GM12872 (cell line): ENCODE data around the gene LRRC57.
A peak's percentile ranks its signal among the peaks of the same experiment; 100 is the strongest.

ENCODE experiments used
- TF ChIP-seq, protein P1 (sequence below): IDR thresholded peaks from 3 replicates; pipeline ENCODE4 v1.5.1; 2011; ENCODE audit warnings: low read depth, mild to moderate bottlenecking, low read length, moderate library complexity; ENCODE audit not compliant: insufficient read depth

The LRRC57 gene

GRCh38 chr15:42584031-42584765 is 35.6 kb upstream of the LRRC57 start:
- TF ChIP-seq, protein P1, sequence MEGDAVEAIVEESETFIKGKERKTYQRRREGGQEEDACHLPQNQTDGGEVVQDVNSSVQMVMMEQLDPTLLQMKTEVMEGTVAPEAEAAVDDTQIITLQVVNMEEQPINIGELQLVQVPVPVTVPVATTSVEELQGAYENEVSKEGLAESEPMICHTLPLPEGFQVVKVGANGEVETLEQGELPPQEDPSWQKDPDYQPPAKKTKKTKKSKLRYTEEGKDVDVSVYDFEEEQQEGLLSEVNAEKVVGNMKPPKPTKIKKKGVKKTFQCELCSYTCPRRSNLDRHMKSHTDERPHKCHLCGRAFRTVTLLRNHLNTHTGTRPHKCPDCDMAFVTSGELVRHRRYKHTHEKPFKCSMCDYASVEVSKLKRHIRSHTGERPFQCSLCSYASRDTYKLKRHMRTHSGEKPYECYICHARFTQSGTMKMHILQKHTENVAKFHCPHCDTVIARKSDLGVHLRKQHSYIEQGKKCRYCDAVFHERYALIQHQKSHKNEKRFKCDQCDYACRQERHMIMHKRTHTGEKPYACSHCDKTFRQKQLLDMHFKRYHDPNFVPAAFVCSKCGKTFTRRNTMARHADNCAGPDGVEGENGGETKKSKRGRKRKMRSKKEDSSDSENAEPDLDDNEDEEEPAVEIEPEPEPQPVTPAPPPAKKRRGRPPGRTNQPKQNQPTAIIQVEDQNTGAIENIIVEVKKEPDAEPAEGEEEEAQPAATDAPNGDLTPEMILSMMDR: no peak

DNA sequence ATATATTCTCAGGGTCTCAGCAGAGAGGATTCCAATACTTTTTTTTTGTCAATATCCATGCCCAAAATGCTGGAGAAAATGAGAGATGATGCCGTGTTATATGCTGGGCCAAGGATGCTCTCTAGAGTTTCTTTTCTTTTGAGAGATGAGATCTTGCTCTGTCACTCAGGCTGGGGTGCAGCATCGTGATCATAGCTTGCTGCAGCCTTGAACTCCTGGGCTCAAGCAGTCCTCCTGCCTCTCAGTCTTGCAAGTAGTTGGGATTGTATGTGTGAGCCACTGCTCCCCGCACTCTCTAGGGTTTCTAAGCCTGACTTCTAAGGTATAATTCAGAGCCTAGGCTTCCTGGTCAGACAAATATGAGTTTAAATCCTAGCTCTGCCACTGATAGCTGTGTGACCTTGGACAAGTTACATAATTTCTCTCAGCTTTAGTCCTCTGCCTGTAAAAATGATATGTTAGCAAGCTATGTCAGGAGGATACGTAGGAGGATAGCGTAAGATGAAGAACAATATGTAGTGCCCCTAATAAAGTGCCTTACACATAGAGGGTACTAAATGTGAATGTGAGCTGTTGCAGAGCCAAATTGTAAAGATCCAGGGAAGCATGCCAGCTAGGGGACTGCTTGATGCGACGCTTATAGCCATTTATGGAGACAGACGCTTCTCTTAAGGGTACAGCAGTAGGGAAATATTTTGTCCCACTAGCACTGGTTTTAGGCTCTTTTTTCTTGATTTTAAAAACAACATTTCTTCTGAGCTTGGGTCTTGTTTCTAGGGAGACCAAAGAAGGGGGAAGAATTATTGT is 34.2 kb upstream of the LRRC57 start:
- TF ChIP-seq, protein P1: no peak

DNA sequence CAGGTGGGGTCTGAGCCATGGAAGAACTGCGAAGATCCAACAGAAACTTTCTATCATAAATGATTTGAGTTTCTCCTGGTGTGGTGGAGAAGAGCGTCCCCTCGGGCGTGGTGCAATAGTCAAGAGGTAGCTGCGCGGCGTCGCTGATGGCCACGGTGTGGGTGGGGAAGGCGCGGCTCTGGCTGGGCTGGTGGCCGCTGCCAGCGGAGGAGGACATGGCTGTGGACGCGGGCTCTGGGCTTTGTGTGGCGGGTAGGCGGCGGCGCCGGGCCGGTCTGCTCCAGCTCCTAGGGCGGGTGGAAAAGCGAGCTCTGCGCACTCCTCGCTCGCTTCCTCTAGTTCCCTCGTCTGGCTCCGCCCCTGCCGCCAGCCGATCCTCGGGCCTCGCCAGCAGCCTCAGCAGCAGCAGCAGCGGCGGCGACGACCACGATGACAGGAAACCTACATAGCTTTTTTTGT is 32.7 kb upstream of the LRRC57 start:
- TF ChIP-seq, protein P1: 0 out of 3 replicates have a peak, but pooled peaks have one; percentile 9

DNA sequence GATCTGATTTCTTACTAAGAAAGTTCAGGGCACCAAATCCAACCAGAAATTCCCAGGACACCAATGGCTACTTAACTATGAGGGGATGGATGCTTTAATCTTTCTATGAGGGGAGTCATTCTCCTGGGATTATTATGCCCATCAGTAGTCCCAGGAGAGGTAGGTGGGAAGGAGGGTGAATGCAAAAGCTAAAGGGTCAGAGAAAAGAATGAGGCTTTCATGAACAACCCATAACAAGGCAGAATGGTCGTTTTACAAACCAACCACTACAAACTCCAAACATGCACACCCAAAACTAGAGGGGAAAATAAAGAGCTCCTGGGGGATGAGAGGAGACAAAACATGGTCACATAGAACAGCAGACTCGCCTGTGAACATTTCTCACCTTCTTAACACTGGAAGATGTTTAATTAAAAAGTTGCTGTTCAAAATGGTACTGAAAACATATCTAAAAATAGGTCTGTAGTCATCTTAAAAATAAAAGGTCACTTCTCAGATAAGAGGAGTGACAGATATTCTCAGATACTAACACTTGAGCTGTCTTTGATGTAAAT is 30.5 kb upstream of the LRRC57 start:
- TF ChIP-seq, protein P1: no peak

- TF ChIP-seq, protein P1: no peak
These were observed 29.0 kb upstream of the LRRC57 start for GRCh38 chr15:42577514-42578031.

GRCh38 chr15:42576776-42577175 is 28.2 kb upstream of the LRRC57 start:
- TF ChIP-seq, protein P1: no peak

DNA sequence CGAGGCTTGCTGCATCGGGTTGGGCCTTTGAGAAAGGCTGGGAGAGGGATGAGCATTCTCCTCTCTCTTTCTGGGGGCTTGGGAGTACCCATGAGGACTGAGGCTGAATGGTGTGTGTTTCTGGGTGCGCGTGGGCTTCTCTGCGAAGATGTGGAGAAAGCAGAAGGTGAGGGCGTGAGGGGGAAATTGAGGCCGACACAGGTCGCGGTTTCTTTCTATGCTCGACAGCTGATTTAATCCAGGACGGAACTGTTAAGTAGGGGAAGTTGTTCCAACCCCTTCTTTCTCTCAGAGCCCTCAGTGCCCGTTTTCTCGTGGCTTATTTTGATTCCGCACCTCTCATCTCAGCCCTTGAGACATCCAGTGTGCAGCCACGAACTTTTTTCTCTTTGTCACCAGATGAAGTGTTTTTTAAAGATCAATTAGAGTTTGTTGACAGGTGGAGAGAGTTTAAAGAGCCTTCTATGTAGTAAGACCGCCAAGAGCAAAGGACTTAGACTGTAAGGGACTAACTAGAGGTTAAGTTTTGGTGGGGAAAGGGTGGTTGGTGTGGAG is 27.5 kb upstream of the LRRC57 start:
- TF ChIP-seq, protein P1: no peak
